ENCODE measurements around the gene INF2.

- TF ChIP-seq CTCF (optimal IDR thresholded peaks at IDR 0.05 in 1 of 3, IDR thresholded peaks at IDR 0.05 in 1 of 3, conservative IDR thresholded peaks at IDR 0.05 in 1 of 3; ENCODE audit: extremely low read depth in 1 of 3, insufficient read depth in 2 of 3, low read length in 3 of 3), result no peak
- no peak for TF ChIP-seq EZH2 (IDR thresholded peaks at IDR 0.05; ENCODE audit: low read length)
Measured at GRCh38 chr14:104682107-104682593, 7.3 kb upstream of the INF2 start.

All from keratinocyte (primary cell).